Testis (tissue), 3 donors: ENCODE measurements around the gene VPS18. TPM values are rescaled to one million over a fixed set of nuclear protein-coding genes. Genes with fewer than 3 reads are reported as not detected.
A peak's percentile ranks its signal among the peaks of the same experiment; 100 is the strongest.

ENCODE experiments used
- DNase-seq: peaks from one replicate; pipeline ENCODE4 v3.0.0-alpha.2; 2019
- H3K27ac ChIP-seq, 2 donors: fragments of 200-600 bp; sonication (generic); one replicate each; pipeline ENCODE4 v1.5.1; 2019
- H3K27me3 ChIP-seq: fragments of 200-600 bp; sonication (generic); one replicate; pipeline ENCODE4 v1.5.1; 2019
- H3K36me3 ChIP-seq: fragments of 200-600 bp; sonication (generic); one replicate; pipeline ENCODE4 v1.5.1; 2017; ENCODE audit warnings: low read depth; ENCODE audit errors: missing control alignments
- H3K4me1 ChIP-seq: fragments of 200-600 bp; sonication (generic); one replicate; pipeline ENCODE4 v1.5.1; 2019
- H3K4me3 ChIP-seq, 2 donors: fragments of 200-600 bp; sonication (generic); one replicate each; pipeline ENCODE4 v1.5.1; 2017 to 2019
- H3K9me3 ChIP-seq: fragments of 200-600 bp; sonication (generic); one replicate; pipeline ENCODE4 v1.5.1; 2017
- POLR2A ChIP-seq: fragments of 450-650 bp; IDR thresholded peaks from one replicate; pipeline ENCODE4 v1.6.1; 2017; ENCODE audit warnings: antibody characterized with exemption, mild to moderate bottlenecking, moderate library complexity
- WGBS, 2 donors: methylation state at CpG; one replicate each; pipeline ENCODE4 v1.1.5; 2018; 5-methylcytosine and 5-hydroxymethylcytosine counted together
- intact Hi-C: fragments of 100-400 bp; cut with DNase I; formaldehyde crosslinking; loops from one replicate; pipeline ENCODE4 v1.15.1; 2023; ENCODE audit warnings: low total_unique reads
- polyA plus RNA-seq: library from polyadenylated mRNA; stranded (reverse); fragments of 350-450 nt; fragmentation: Illumina TruSeq; extraction: RNeasy Lipid Tissue Mini Kit (QIAGEN cat#74804); gene quantifications from one replicate; pipeline ENCODE4 v1.2.3, GENCODE V29; 2014; ENCODE audit warnings: low read depth, low replicate concordance; ENCODE audit not compliant: insufficient read depth
- total RNA-seq, 2 donors: library from RNA; depleted of rRNA; stranded (reverse); fragments of >200 nt; gene quantifications; one replicate each; pipeline ENCODE4 v1.2.3, GENCODE V29; 2016
- TF ChIP-seq, protein P1 (sequence below), 3 experiments: fragments of 450-650 bp in 2 of 3; fragments of 200-600 bp in 1 of 3; sonication (generic) in 1 of 3; IDR thresholded peaks; one replicate each; pipeline ENCODE4 v1.5.1; 2016 to 2019; ENCODE audit warnings: antibody characterized with exemption in 3 of 3, mild to moderate bottlenecking in 2 of 3, moderate library complexity in 1 of 3

VPS18 gene
- total and polyA plus RNA-seq, 3 donors from 2014 or later = 16.3 to 33.4 (median 25.5) TPM

GRCh38 chr15:40941528-40942336 lies 47.5 kb downstream of the VPS18 start:
- TF ChIP-seq POLR2A = no peak
- TF ChIP-seq, protein P1, sequence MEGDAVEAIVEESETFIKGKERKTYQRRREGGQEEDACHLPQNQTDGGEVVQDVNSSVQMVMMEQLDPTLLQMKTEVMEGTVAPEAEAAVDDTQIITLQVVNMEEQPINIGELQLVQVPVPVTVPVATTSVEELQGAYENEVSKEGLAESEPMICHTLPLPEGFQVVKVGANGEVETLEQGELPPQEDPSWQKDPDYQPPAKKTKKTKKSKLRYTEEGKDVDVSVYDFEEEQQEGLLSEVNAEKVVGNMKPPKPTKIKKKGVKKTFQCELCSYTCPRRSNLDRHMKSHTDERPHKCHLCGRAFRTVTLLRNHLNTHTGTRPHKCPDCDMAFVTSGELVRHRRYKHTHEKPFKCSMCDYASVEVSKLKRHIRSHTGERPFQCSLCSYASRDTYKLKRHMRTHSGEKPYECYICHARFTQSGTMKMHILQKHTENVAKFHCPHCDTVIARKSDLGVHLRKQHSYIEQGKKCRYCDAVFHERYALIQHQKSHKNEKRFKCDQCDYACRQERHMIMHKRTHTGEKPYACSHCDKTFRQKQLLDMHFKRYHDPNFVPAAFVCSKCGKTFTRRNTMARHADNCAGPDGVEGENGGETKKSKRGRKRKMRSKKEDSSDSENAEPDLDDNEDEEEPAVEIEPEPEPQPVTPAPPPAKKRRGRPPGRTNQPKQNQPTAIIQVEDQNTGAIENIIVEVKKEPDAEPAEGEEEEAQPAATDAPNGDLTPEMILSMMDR (IDR thresholded peaks at IDR 0.05) = peak; percentile 39 to 74 (median 45)
- intact Hi-C loops = loop anchor here (10.0 kb wide), 1 partner anchor 83 kb away; no protein-coding TSS in a partner anchor
- Histone ChIP-seq H3K4me1 (peaks cover 10% of the 10 kb centered on the region), H3K27me3 (no peaks in the 10 kb centered on the region), H3K36me3 (no peaks in the 10 kb centered on the region), H3K9me3 (no peaks in the 10 kb centered on the region), H3K4me3 (peak overlapping the region; percentile 58 to 60), H3K27ac (peak overlapping the region in 1 of 2 donors; percentile 56)
- 2% methylated on average over 49 of the region's 92 CpGs; no CpG with 5 or more reads in 1 of the 2 donors for WGBS, 2 donors
- DNase-seq = peak; percentile 60

GRCh38 chr15:40942337-40942854 lies 48.1 kb downstream of the VPS18 start:
- H3K27ac ChIP-seq = peak overlapping the region in 1 of 2 donors; percentile 56
- no peaks in the 10 kb centered on the region for H3K36me3 ChIP-seq
- DNase-seq = no peak
- no peaks in the 10 kb centered on the region for H3K9me3 ChIP-seq
- H3K4me1 ChIP-seq = peaks cover 10% of the 10 kb centered on the region
- WGBS, 2 donors = 27 to 37% methylated on average over 15 of the region's 15 CpGs
- H3K4me3 ChIP-seq = peak overlapping the region; percentile 58 to 60
- no peaks in the 10 kb centered on the region for H3K27me3 ChIP-seq
- intact Hi-C loops = loop anchor here (10.0 kb wide), 1 partner anchor 82 kb away; no protein-coding TSS in a partner anchor
- no peak for TF ChIP-seq POLR2A
- TF ChIP-seq, protein P1 (IDR thresholded peaks at IDR 0.05) = no peak

DNA sequence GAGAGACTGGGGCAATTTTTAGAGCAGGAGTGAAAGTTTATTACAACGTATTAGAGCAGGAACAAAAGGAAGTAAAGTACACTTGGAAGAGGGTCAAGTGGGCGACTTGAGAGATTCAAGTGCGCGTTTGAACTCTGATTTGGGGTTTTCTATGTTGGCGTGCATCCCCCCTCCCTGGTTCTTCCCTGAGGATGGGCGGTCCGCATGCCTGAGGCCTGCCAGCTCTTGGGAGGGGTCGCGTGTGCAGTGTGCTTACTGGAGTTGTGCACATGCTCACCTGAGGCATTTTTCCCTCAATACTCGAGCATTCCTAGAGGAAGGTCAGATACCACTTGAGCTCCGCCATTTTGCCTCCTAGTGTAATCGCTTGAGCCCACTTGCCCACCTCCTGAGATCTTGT lies 48.6 kb downstream of the VPS18 start:
- DNase-seq = no peak
- intact Hi-C loops = loop anchor here (10.0 kb wide), 1 partner anchor 82 kb away; no protein-coding TSS in a partner anchor
- Histone ChIP-seq H3K36me3 (no peaks in the 10 kb centered on the region), H3K4me1 (peaks cover 10% of the 10 kb centered on the region), H3K9me3 (no peaks in the 10 kb centered on the region), H3K27ac (no peak overlapping the region), H3K4me3 (peak overlapping the region in 1 of 2 donors; percentile 58), H3K27me3 (no peaks in the 10 kb centered on the region)
- TF ChIP-seq POLR2A = no peak
- TF ChIP-seq, protein P1 (IDR thresholded peaks at IDR 0.05) = no peak
- 58 to 63% methylated on average over 12 of the region's 12 CpGs for WGBS, 2 donors

DNA sequence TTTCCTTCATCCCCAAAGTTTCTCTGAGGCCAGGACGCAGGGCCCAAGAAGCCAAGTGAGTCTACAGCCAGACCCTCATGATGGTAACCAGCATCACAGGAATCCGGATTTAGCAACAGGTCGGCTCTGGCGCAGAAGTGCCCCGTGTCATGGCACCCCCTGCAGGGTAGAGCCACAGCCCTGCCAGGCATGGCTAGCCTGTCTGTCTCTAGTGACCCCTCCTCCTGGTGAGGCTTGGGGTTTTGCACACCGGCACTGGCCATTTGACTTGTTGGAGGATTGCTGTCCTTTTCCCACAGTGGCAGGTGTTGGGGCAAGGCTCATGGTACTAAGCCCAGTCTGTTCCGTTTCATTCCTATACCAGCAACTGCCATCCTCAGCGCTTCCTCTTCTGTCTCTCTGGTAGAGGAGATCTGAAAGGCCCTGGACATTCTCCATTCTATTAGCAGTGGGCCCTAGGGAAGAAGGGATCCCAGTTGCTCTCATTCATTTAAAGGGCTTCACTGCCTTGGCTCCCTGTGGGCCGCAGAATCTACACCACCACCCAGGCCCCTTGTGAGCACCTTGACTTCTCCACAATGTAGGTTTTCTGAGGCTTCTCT lies 49.6 kb downstream of the VPS18 start:
- no peaks in the 10 kb centered on the region for H3K9me3 ChIP-seq
- DNase-seq = no peak
- no peak overlapping the region for H3K27ac ChIP-seq
- WGBS, 2 donors = 91 to 96% methylated on average over 6 to 9 of the region's 9 CpGs
- no peaks in the 10 kb centered on the region for H3K36me3 ChIP-seq
- no peak for TF ChIP-seq POLR2A
- TF ChIP-seq, protein P1 (IDR thresholded peaks at IDR 0.05) = no peak
- H3K27me3 ChIP-seq = no peaks in the 10 kb centered on the region
- H3K4me1 ChIP-seq = peaks cover 10% of the 10 kb centered on the region
- H3K4me3 ChIP-seq = no peak overlapping the region
- intact Hi-C loops = loop anchor here (10.0 kb wide), 1 partner anchor 81 kb away; no protein-coding TSS in a partner anchor
